ENCODE data around the gene UBXN1. TPM values are rescaled to one million over a fixed set of nuclear protein-coding genes. Genes with fewer than 3 reads are reported as not detected.

The UBXN1 gene
- total and polyA plus RNA-seq, 10 of the 15 experiments (the other 5 are each of a cell fraction or from before 2014, with no cell fraction given): 7.0 to 173 (median 106) TPM

DNA sequence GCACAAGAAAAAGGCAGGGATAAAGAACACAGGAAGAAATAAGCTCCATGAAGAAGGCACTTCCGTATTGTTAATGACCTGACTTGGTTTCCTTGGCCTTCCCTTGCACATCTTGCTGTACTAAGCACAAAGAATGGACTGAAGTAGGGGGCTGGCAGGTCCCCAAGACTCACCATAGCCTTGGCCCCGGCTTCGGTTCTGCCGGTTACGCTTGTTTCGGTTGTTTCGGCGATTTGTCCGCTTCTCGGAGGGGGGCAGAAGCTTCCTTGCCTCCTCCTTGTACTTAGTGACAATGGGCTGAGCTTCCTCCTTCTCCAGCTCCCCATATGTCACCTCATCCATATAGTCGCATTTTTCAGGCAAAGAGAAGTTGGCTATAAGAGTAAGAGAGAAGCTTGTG lies 37.9 kb upstream of the UBXN1 start:
- Histone ChIP-seq H3K36me3 (ENCODE audit: control insufficient read depth in 2 of 2, insufficient read depth in 2 of 2, low read length in 1 of 2) (peaks cover 29 to 59% of the 10 kb centered on the region in 2 experiments), H3K27me3 (replicated peaks in 1 of 2; ENCODE audit: control insufficient read depth in 2 of 2, insufficient read depth in 2 of 2, low read length in 1 of 2) (no peaks in the 10 kb centered on the region), H3K4me2 (ENCODE audit: control insufficient read depth, insufficient read depth) (no peak overlapping the region), H2AFZ (ENCODE audit: control insufficient read depth, low read depth, low read length) (no peak overlapping the region), H4K20me1 (ENCODE audit: control insufficient read depth, insufficient read depth) (no peaks in the 10 kb centered on the region; the same call in 1 of the 2 replicates), H3K9ac (ENCODE audit: control insufficient read depth, insufficient read depth, low read length) (no peak overlapping the region), H3K27ac (ENCODE audit: control insufficient read depth, insufficient read depth) (no peak overlapping the region), H3K4me3 (no peak overlapping the region), H3K79me2 (ENCODE audit: control insufficient read depth, insufficient read depth, low read length) (peaks cover 11% of the 10 kb centered on the region), H3K4me1 (ENCODE audit: control insufficient read depth, insufficient read depth, low read length) (peaks cover 13% of the 10 kb centered on the region), H3K9me3 (replicated peaks; ENCODE audit: control insufficient read depth, insufficient read depth, low read length) (no peaks in the 10 kb centered on the region)
- TF ChIP-seq FOXM1 (IDR thresholded peaks at IDR 0.05; ENCODE audit: low read depth, low read length) (no peak), ZNF24 (IDR thresholded peaks at IDR 0.05) (no peak), EED (IDR thresholded peaks at IDR 0.05; ENCODE audit: low read depth) (no peak), ZNF622 (IDR thresholded peaks at IDR 0.05) (no peak), RUNX3 (IDR thresholded peaks at IDR 0.05; ENCODE audit: low read length) (no peak), NR2C2 (IDR thresholded peaks at IDR 0.05; ENCODE audit: borderline replicate concordance, control insufficient read depth, insufficient read length, low read depth) (no peak), CBX3 (IDR thresholded peaks at IDR 0.05; ENCODE audit: borderline replicate concordance, low read depth) (no peak), CHD1 (IDR thresholded peaks at IDR 0.05; ENCODE audit: low read depth, low read length) (no peak), KDM1A (IDR thresholded peaks at IDR 0.05; ENCODE audit: borderline replicate concordance) (no peak), SPI1 (IDR thresholded peaks at IDR 0.05; ENCODE audit: borderline replicate concordance, insufficient read depth, low read depth, low read length) (no peak), PAX8 (IDR thresholded peaks at IDR 0.05) (no peak), JUND (IDR thresholded peaks at IDR 0.05; ENCODE audit: low read depth, low read length) (no peak)
- TF ChIP-seq, protein P1, sequence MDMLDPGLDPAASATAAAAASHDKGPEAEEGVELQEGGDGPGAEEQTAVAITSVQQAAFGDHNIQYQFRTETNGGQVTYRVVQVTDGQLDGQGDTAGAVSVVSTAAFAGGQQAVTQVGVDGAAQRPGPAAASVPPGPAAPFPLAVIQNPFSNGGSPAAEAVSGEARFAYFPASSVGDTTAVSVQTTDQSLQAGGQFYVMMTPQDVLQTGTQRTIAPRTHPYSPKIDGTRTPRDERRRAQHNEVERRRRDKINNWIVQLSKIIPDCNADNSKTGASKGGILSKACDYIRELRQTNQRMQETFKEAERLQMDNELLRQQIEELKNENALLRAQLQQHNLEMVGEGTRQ (IDR thresholded peaks at IDR 0.05; ENCODE audit: borderline replicate concordance, low read depth, low read length): no peak
- TF ChIP-seq, protein P2, sequence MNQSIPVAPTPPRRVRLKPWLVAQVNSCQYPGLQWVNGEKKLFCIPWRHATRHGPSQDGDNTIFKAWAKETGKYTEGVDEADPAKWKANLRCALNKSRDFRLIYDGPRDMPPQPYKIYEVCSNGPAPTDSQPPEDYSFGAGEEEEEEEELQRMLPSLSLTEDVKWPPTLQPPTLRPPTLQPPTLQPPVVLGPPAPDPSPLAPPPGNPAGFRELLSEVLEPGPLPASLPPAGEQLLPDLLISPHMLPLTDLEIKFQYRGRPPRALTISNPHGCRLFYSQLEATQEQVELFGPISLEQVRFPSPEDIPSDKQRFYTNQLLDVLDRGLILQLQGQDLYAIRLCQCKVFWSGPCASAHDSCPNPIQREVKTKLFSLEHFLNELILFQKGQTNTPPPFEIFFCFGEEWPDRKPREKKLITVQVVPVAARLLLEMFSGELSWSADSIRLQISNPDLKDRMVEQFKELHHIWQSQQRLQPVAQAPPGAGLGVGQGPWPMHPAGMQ (IDR thresholded peaks at IDR 0.05; ENCODE audit: borderline replicate concordance): no peak
- TF ChIP-seq, protein P3, sequence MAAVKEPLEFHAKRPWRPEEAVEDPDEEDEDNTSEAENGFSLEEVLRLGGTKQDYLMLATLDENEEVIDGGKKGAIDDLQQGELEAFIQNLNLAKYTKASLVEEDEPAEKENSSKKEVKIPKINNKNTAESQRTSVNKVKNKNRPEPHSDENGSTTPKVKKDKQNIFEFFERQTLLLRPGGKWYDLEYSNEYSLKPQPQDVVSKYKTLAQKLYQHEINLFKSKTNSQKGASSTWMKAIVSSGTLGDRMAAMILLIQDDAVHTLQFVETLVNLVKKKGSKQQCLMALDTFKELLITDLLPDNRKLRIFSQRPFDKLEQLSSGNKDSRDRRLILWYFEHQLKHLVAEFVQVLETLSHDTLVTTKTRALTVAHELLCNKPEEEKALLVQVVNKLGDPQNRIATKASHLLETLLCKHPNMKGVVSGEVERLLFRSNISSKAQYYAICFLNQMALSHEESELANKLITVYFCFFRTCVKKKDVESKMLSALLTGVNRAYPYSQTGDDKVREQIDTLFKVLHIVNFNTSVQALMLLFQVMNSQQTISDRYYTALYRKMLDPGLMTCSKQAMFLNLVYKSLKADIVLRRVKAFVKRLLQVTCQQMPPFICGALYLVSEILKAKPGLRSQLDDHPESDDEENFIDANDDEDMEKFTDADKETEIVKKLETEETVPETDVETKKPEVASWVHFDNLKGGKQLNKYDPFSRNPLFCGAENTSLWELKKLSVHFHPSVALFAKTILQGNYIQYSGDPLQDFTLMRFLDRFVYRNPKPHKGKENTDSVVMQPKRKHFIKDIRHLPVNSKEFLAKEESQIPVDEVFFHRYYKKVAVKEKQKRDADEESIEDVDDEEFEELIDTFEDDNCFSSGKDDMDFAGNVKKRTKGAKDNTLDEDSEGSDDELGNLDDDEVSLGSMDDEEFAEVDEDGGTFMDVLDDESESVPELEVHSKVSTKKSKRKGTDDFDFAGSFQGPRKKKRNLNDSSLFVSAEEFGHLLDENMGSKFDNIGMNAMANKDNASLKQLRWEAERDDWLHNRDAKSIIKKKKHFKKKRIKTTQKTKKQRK (IDR thresholded peaks at IDR 0.05; ENCODE audit: low read depth, low read length): no peak
- TF ChIP-seq, protein P4, sequence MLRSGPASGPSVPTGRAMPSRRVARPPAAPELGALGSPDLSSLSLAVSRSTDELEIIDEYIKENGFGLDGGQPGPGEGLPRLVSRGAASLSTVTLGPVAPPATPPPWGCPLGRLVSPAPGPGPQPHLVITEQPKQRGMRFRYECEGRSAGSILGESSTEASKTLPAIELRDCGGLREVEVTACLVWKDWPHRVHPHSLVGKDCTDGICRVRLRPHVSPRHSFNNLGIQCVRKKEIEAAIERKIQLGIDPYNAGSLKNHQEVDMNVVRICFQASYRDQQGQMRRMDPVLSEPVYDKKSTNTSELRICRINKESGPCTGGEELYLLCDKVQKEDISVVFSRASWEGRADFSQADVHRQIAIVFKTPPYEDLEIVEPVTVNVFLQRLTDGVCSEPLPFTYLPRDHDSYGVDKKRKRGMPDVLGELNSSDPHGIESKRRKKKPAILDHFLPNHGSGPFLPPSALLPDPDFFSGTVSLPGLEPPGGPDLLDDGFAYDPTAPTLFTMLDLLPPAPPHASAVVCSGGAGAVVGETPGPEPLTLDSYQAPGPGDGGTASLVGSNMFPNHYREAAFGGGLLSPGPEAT (IDR thresholded peaks at IDR 0.05; ENCODE audit: low read depth): no peak
- in situ Hi-C loops (cut with MboI) (no loop called here), intact Hi-C loops (cut with micrococcal nuclease; ENCODE audit: unreplicated experiment) (no loop called here)
- POLR2A ChIA-PET: interaction anchor here (1.0 to 5.5 kb wide), 3 partner anchors 10 to 89 kb away, joined by 3 to 40 read pairs (median 3); partner anchors contain the start of genes HNRNPUL2, POLR2G and TTC9C
- SMC1A ChIA-PET (ENCODE audit: uncharacterized antibody, unreplicated experiment): no interaction called here
- DNase-seq (ENCODE audit: low read depth, low spot score): no peak
- CTCF ChIA-PET: interaction anchor here (1.0 to 1.2 kb wide), 2 partner anchors 15 to 36 kb away, joined by 3 read pairs; no protein-coding TSS in a partner anchor
- RAD21 ChIA-PET (ENCODE audit: unreplicated experiment): no interaction called here
- no TSS peak for BruUV-seq (replicated peaks)
- FAIRE-seq: no peak
- over 99% methylated on average over 11 of the region's 11 CpGs for WGBS (ENCODE audit: insufficient coverage, insufficient replicate concordance, low lambda C conversion rate, missing lambda C conversion rate)
- ATAC-seq: no peak
